A673 (cell line): ENCODE results near the gene LAT.

Experiments
- EZH2 ChIP-seq: fragments of 200-600 bp; sonication (generic); IDR thresholded peaks from 2 replicates; pipeline ENCODE4 v1.6.1; 2017; ENCODE audit warnings: borderline replicate concordance, low read depth, mild to moderate bottlenecking, mixed read lengths, antibody characterized with exemption, low read length; ENCODE audit not compliant: poor library complexity, severe bottlenecking
- TF ChIP-seq, protein P1 (sequence below): fragments of 300-800, 200-600 bp; sonication (generic); conservative IDR thresholded peaks from 2 replicates; pipeline ENCODE4 v1.5.1; 2017; ENCODE audit warnings: low read depth, mild to moderate bottlenecking, antibody characterized with exemption, low read length, moderate library complexity, mixed read lengths

GRCh38 chr16:28999577-28999976 is 14.7 kb downstream of the LAT start:
- TF ChIP-seq EZH2, result no peak
- TF ChIP-seq, protein P1, sequence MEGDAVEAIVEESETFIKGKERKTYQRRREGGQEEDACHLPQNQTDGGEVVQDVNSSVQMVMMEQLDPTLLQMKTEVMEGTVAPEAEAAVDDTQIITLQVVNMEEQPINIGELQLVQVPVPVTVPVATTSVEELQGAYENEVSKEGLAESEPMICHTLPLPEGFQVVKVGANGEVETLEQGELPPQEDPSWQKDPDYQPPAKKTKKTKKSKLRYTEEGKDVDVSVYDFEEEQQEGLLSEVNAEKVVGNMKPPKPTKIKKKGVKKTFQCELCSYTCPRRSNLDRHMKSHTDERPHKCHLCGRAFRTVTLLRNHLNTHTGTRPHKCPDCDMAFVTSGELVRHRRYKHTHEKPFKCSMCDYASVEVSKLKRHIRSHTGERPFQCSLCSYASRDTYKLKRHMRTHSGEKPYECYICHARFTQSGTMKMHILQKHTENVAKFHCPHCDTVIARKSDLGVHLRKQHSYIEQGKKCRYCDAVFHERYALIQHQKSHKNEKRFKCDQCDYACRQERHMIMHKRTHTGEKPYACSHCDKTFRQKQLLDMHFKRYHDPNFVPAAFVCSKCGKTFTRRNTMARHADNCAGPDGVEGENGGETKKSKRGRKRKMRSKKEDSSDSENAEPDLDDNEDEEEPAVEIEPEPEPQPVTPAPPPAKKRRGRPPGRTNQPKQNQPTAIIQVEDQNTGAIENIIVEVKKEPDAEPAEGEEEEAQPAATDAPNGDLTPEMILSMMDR, result no peak
